GM12878 (cell line): Measurements from ENCODE around the gene TXLNG. TPM values are rescaled to one million over a fixed set of nuclear protein-coding genes. Genes with fewer than 3 reads are reported as not detected.

Experiments
- ATAC-seq: fragments of 200-7000 bp; cut with Tn5 transposase; 3 replicates; pipeline ENCODE4 v1.9.1; 2020; ENCODE audit warnings: mild to moderate bottlenecking, moderate library complexity
- BruUV-seq: library from RNA; stranded (reverse); fragments of 400-500 nt; replicated peaks from 2 replicates; lab custom pipeline; 2021; lab: Mats Ljungman, UMichigan
- CTCF ChIA-PET: fragments of 300-600 bp; sonication (Branson Sonifier 250); formaldehyde crosslinking; extraction: SDS; loops from one replicate; lab custom pipeline; 2021; ENCODE audit warnings: inconsistent platforms; lab: Yijun Ruan, JAX
- POLR2A ChIA-PET: fragments of 350-600 bp; formaldehyde crosslinking; extraction: SDS; loops from one replicate; lab custom pipeline; 2021; ENCODE audit warnings: inconsistent platforms; lab: Charles Lee
- RAD21 ChIA-PET: fragments of 300-600 bp; sonication (Branson Sonifier 250); formaldehyde crosslinking; loops from one replicate; lab custom pipeline; 2023; ENCODE audit warnings: antibody characterized with exemption; ENCODE audit not compliant: unreplicated experiment; lab: Charles Lee
- SMC1A ChIA-PET: fragments of 300-600 bp; sonication (Branson Sonifier 250); formaldehyde crosslinking; loops from one replicate; lab custom pipeline; 2023; ENCODE audit not compliant: unreplicated experiment, uncharacterized antibody; lab: Charles Lee
- DNase-seq: peaks from one replicate; pipeline ENCODE4 v3.0.0-alpha.2; 2011; ENCODE audit warnings: low read depth, low spot score
- FAIRE-seq: peaks from 3 replicates; lab custom pipeline; 2011; peaks lifted over from hg19 to GRCh38; lab: Jason Lieb, UNC
- H2AFZ ChIP-seq: 2 replicates; pipeline ENCODE4 v1.6.0; 2011; ENCODE audit warnings: low read depth, low read length, control low read depth; ENCODE audit not compliant: control insufficient read depth
- H3K27ac ChIP-seq: 2 replicates; pipeline ENCODE4 v1.5.1; 2011; ENCODE audit warnings: control low read depth; ENCODE audit not compliant: control insufficient read depth, insufficient read depth
- H3K27me3 ChIP-seq, 2 experiments: replicated peaks in 1 of 2; 2 replicates each; pipeline versions ENCODE4 v1.6.0 to v1.6.1; 2011; ENCODE audit warnings: low read length in 1 of 2; ENCODE audit not compliant: control insufficient read depth in 2 of 2, insufficient read depth in 2 of 2
- H3K36me3 ChIP-seq, 2 experiments: 2 replicates each; pipeline ENCODE4 v1.5.1; 2011; ENCODE audit warnings: low read length in 1 of 2; ENCODE audit not compliant: control insufficient read depth in 2 of 2, insufficient read depth in 2 of 2
- H3K4me1 ChIP-seq: 2 replicates; pipeline ENCODE4 v1.6.1; 2011; ENCODE audit warnings: mild to moderate bottlenecking, low read length, moderate library complexity, mixed read lengths; ENCODE audit not compliant: control insufficient read depth, insufficient read depth
- H3K4me2 ChIP-seq: 2 replicates; pipeline ENCODE4 v1.6.0; 2011; ENCODE audit warnings: control low read depth; ENCODE audit not compliant: control insufficient read depth, insufficient read depth
- H3K4me3 ChIP-seq: fragments of 200-600 bp; sonication (generic); 2 replicates; pipeline ENCODE4 v1.5.1; 2016
- H3K79me2 ChIP-seq: 2 replicates; pipeline ENCODE4 v1.6.0; 2011; ENCODE audit warnings: low read length; ENCODE audit not compliant: control insufficient read depth, insufficient read depth
- H3K9ac ChIP-seq: 2 replicates; pipeline ENCODE4 v1.8.0; 2011; ENCODE audit warnings: low read length, control low read depth, mixed read lengths; ENCODE audit not compliant: control insufficient read depth, insufficient read depth
- H3K9me3 ChIP-seq: replicated peaks from 3 replicates; pipeline ENCODE4 v1.5.1; 2011; ENCODE audit warnings: mild to moderate bottlenecking, low read length; ENCODE audit not compliant: control insufficient read depth, insufficient read depth
- H4K20me1 ChIP-seq: 2 replicates; pipeline ENCODE4 v1.6.0; 2011; ENCODE audit not compliant: control insufficient read depth, insufficient read depth
- IRF3 ChIP-seq: fragments of 450-650 bp; IDR thresholded peaks from 2 replicates; pipeline ENCODE4 v1.6.1; 2014; ENCODE audit warnings: mild to moderate bottlenecking
- MEF2B ChIP-seq: fragments of 450-650 bp; IDR thresholded peaks from 2 replicates; pipeline ENCODE4 v1.6.1; 2018; ENCODE audit warnings: mild to moderate bottlenecking, moderate library complexity; ENCODE audit not compliant: partially characterized antibody, poor library complexity, severe bottlenecking
- RELA ChIP-seq: fragments of 450-650 bp; IDR thresholded peaks from 2 replicates; pipeline ENCODE4 v1.8.0; 2014; ENCODE audit warnings: borderline replicate concordance; ENCODE audit not compliant: partially characterized antibody
- RUNX3 ChIP-seq: IDR thresholded peaks from 2 replicates; pipeline ENCODE4 v1.6.1; 2012; ENCODE audit warnings: low read length, inconsistent platforms
- STAT3 ChIP-seq: IDR thresholded peaks from 2 replicates; pipeline ENCODE4 v1.6.1; 2011; ENCODE audit warnings: low read depth, low read length, improper control_type of control experiment
- ZBTB11 ChIP-seq: fragments of 450-650 bp; formaldehyde crosslinking; IDR thresholded peaks from 2 replicates; pipeline ENCODE4 v1.5.0; 2022; ENCODE audit warnings: mild to moderate bottlenecking, missing genetic modification characterization
- ZSCAN29 ChIP-seq: fragments of 450-650 bp; IDR thresholded peaks from 2 replicates; pipeline ENCODE4 v1.6.1; 2017; ENCODE audit warnings: mild to moderate bottlenecking, moderate library complexity
- ZZZ3 ChIP-seq: IDR thresholded peaks from 2 replicates; pipeline ENCODE4 v1.6.1; 2011; ENCODE audit warnings: low read depth; ENCODE audit not compliant: control insufficient read depth, insufficient read length
- WGBS: methylation state at CpG from one replicate; pipeline ENCODE4 v1.1.6; 2016; ENCODE audit warnings: low lambda C conversion rate; ENCODE audit not compliant: insufficient replicate concordance, insufficient coverage; ENCODE audit errors: missing lambda C conversion rate; 5-methylcytosine and 5-hydroxymethylcytosine counted together
- in situ Hi-C: fragments of 300-500 bp; cut with MboI; formaldehyde crosslinking; loops from 9 replicates; pipeline ENCODE4 v1.14.3; 2018; ENCODE audit warnings: mixed read lengths
- intact Hi-C: fragments of 100-400 bp; cut with micrococcal nuclease; formaldehyde crosslinking; loops from one replicate; pipeline ENCODE4 v1.14.2; 2022; ENCODE audit not compliant: unreplicated experiment
- polyA plus RNA-seq, 11 experiments: library from polyadenylated mRNA; depleted of rRNA in 4 of 11; unstranded in 6 of 11; stranded (reverse) in 5 of 11; fragments of >200 nt; fragmentation: Nextera tagmentation in 4 of 11; fragmentation: Illumina TruSeq in 1 of 11; extraction: Ambion mirVana in 4 of 11; extraction: Trizol in 1 of 11; gene quantifications; 1 replicate in 1 of 11; 2 replicates in 10 of 11; pipeline versions ENCODE4 v1.2.1 to v1.2.3, GENCODE V29; 2011 to 2016; ENCODE audit warnings: inconsistent platforms in 2 of 11, missing spikeins in 2 of 11, low read depth in 1 of 11
- total RNA-seq, 4 experiments: library from RNA; depleted of rRNA in 3 of 4; stranded (reverse); fragments of >200 nt in 3 of 4; fragmentation: Illumina TruSeq in 1 of 4; extraction: Trizol in 1 of 4; gene quantifications; 2 replicates each; pipeline versions ENCODE4 v1.2.1 to v1.2.3, GENCODE V29; 2013 to 2021
- TF ChIP-seq, protein P1 (sequence below): fragments of 150-350 bp; IDR thresholded peaks from 2 replicates; pipeline ENCODE4 v1.6.1; 2014; ENCODE audit warnings: mild to moderate bottlenecking, low read depth, low read length
- TF ChIP-seq, protein P2 (sequence below): fragments of 450-650 bp; IDR thresholded peaks from 2 replicates; pipeline ENCODE4 v1.6.1; 2017; ENCODE audit warnings: mild to moderate bottlenecking, moderate library complexity

Gene TXLNG
- total and polyA plus RNA-seq, 10 of the 15 experiments (the other 5 are each of a cell fraction or from before 2014, with no cell fraction given) = 9.9 to 40.7 (median 19.5) TPM

DNA sequence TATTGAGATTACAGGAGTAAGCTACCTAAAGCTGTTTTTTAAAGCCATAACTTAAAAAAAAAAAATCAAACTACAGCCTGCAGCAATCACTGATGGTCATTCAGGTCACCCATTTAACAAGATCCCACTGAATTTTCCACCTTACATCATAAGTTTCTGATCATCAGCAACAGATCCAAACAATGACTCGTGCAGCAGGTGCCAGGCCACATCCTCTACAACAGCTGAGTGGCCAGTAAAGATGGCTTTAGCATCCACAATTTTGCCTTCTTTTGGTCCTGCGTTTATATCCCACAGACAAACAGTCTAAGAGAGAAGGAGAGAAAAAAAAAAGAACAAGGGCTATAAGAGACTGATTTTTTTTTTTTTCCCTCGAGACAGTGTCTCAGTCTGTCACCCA, 67.3 kb downstream of the TXLNG start:
- intact Hi-C loops = no loop called here
- ChIA-PET CTCF (interaction anchor here (0.7 to 2.8 kb wide), 3 partner anchors 27 to 39 kb away, joined by 3 to 16 read pairs (median 5); no protein-coding TSS in a partner anchor), POLR2A (no interaction called here), RAD21 (interaction anchor here (1.2 to 1.3 kb wide), 2 partner anchors 29 to 34 kb away, joined by 4 to 5 read pairs; no protein-coding TSS in a partner anchor), SMC1A (interaction anchor here (1.0 to 1.1 kb wide), 2 partner anchors 28 to 29 kb away, joined by 3 to 5 read pairs; no protein-coding TSS in a partner anchor)
- no peak overlapping the region for H3K4me3 ChIP-seq
- in situ Hi-C loops = no loop called here
- peaks cover 4 to 6% of the 10 kb centered on the region in 2 experiments for H3K36me3 ChIP-seq
- no peak for FAIRE-seq
- no TSS peak for BruUV-seq
- no peak for ATAC-seq
- H3K27ac ChIP-seq = no peak overlapping the region
- no peak overlapping the region for H2AFZ ChIP-seq
- no peaks in the 10 kb centered on the region for H3K4me1 ChIP-seq
- no peaks in the 10 kb centered on the region; the same call in 1 of the 3 replicates for H3K9me3 ChIP-seq
- no peak overlapping the region for H3K4me2 ChIP-seq
- 54% methylated on average over 3 of the region's 3 CpGs for WGBS
- DNase-seq = no peak
- H3K79me2 ChIP-seq = no peaks in the 10 kb centered on the region; the same call in none of the 2 replicates
- no peak overlapping the region for H3K9ac ChIP-seq
- no peaks in the 10 kb centered on the region for H3K27me3 ChIP-seq
- H4K20me1 ChIP-seq = peaks cover 3% of the 10 kb centered on the region; the same call in 1 of the 2 replicates
- TF ChIP-seq ZZZ3 = no peak
- TF ChIP-seq IRF3 = no peak
- no peak for TF ChIP-seq STAT3
- TF ChIP-seq ZSCAN29 = no peak
- TF ChIP-seq, protein P1, sequence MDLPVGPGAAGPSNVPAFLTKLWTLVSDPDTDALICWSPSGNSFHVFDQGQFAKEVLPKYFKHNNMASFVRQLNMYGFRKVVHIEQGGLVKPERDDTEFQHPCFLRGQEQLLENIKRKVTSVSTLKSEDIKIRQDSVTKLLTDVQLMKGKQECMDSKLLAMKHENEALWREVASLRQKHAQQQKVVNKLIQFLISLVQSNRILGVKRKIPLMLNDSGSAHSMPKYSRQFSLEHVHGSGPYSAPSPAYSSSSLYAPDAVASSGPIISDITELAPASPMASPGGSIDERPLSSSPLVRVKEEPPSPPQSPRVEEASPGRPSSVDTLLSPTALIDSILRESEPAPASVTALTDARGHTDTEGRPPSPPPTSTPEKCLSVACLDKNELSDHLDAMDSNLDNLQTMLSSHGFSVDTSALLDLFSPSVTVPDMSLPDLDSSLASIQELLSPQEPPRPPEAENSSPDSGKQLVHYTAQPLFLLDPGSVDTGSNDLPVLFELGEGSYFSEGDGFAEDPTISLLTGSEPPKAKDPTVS = no peak
- TF ChIP-seq RUNX3 = no peak
- no peak for TF ChIP-seq MEF2B
- no peak for TF ChIP-seq ZBTB11 (CRISPR knock-in tag)
- TF ChIP-seq RELA = no peak
- TF ChIP-seq, protein P2, sequence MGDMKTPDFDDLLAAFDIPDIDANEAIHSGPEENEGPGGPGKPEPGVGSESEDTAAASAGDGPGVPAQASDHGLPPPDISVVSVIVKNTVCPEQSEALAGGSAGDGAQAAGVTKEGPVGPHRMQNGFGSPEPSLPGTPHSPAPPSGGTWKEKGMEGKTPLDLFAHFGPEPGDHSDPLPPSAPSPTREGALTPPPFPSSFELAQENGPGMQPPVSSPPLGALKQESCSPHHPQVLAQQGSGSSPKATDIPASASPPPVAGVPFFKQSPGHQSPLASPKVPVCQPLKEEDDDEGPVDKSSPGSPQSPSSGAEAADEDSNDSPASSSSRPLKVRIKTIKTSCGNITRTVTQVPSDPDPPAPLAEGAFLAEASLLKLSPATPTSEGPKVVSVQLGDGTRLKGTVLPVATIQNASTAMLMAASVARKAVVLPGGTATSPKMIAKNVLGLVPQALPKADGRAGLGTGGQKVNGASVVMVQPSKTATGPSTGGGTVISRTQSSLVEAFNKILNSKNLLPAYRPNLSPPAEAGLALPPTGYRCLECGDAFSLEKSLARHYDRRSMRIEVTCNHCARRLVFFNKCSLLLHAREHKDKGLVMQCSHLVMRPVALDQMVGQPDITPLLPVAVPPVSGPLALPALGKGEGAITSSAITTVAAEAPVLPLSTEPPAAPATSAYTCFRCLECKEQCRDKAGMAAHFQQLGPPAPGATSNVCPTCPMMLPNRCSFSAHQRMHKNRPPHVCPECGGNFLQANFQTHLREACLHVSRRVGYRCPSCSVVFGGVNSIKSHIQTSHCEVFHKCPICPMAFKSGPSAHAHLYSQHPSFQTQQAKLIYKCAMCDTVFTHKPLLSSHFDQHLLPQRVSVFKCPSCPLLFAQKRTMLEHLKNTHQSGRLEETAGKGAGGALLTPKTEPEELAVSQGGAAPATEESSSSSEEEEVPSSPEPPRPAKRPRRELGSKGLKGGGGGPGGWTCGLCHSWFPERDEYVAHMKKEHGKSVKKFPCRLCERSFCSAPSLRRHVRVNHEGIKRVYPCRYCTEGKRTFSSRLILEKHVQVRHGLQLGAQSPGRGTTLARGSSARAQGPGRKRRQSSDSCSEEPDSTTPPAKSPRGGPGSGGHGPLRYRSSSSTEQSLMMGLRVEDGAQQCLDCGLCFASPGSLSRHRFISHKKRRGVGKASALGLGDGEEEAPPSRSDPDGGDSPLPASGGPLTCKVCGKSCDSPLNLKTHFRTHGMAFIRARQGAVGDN = no peak
